Melanocyte of skin (primary cell): Measurements from ENCODE around the gene MDFIC. TPM values are rescaled to one million over a fixed set of nuclear protein-coding genes. Genes with fewer than 3 reads are reported as not detected.

Experiments used
- total RNA-seq, 2 donors: library from RNA; depleted of rRNA; stranded (reverse); fragments of >200 nt; gene quantifications; 2 replicates each; pipeline ENCODE4 v1.2.3, GENCODE V29; 2012

MDFIC gene, protein sequence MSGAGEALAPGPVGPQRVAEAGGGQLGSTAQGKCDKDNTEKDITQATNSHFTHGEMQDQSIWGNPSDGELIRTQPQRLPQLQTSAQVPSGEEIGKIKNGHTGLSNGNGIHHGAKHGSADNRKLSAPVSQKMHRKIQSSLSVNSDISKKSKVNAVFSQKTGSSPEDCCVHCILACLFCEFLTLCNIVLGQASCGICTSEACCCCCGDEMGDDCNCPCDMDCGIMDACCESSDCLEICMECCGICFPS
- total RNA-seq, result 10 to 100 TPM; 24.1 to 39.6 TPM

DNA sequence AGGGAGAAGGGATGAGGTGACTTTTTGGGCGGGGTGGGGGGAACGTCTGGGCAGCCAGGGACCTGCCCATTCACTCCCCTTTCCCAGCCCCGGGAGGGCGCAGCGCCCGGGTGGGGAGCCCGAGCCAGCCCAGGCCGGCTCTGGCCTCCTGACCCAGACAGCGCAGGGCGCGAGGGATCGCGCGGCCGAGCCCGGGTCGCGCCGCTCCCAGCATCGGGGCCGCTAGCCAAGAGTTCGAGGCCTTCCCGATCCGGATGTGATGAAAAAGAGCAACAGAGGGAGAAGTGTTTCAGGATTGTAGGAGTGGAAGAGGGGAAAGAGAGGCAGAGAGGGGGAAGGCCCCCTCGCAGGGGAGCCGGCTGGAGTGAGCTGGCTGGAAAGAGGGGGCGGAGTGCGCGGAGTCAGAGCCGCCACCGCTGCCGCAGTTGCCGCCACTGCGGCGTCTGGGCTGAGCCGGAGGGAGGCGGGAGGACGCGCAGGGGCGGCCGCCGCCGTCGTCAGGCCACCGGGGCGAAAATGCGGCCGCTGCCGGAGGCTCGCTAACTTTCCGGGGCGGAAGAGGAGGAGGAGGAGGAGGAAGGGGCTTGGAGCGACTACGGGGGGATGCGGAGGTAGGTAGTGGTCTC, at the start of gene MDFIC:
TSS of gene MDFIC (plus strand) at position 69 of the 626 bp plus-strand sequence. CDS start 940 bp downstream, outside the sequence.

